OCI-LY3 (cell line): ENCODE measurements around the gene CDH23.

ENCODE experiments used
- H2AFZ ChIP-seq: fragments of 200-600, 300-600 bp; shearing (Covaris generic); 2 replicates; pipeline ENCODE4 v1.6.0; 2014; ENCODE audit warnings: antibody characterized with exemption, low read depth, low read length
- H3K27ac ChIP-seq: fragments of 200-600, 300-600 bp; sonication (generic); 2 replicates; pipeline ENCODE4 v1.5.1; 2014; ENCODE audit warnings: mild to moderate bottlenecking, low read length, moderate library complexity, mixed read lengths
- H3K27me3 ChIP-seq: fragments of 200-600, 300-600 bp; sonication (generic); 2 replicates; pipeline ENCODE4 v1.6.1; 2014; ENCODE audit warnings: low read depth, low read length, mixed read lengths
- H3K36me3 ChIP-seq: fragments of 200-600, 300-600 bp; sonication (generic); replicated peaks from 2 replicates; pipeline ENCODE3; 2014; ENCODE audit warnings: low read depth, low read length, mixed read lengths
- H3K4me1 ChIP-seq: fragments of 300-600, 200-600 bp; sonication (generic); 2 replicates; pipeline ENCODE4 v1.6.1; 2014; ENCODE audit warnings: low read length, mixed read lengths
- H3K4me2 ChIP-seq: fragments of 200-600, 300-600 bp; sonication (generic); 2 replicates; pipeline ENCODE4 v1.6.1; 2014; ENCODE audit warnings: low read length, mixed read lengths
- H3K4me3 ChIP-seq: fragments of 300-600, 200-600 bp; sonication (generic); 2 replicates; pipeline ENCODE4 v1.5.1; 2014; ENCODE audit warnings: antibody characterized with exemption, mild to moderate bottlenecking, low read length, moderate library complexity
- H3K79me2 ChIP-seq: fragments of 300-600, 200-600 bp; shearing (Covaris generic); 2 replicates; pipeline ENCODE4 v1.6.1; 2014; ENCODE audit warnings: mild to moderate bottlenecking, low read length, mixed read lengths
- H3K9ac ChIP-seq: fragments of 300-600, 200-600 bp; shearing (Covaris generic); 2 replicates; pipeline ENCODE4 v1.6.0; 2014; ENCODE audit warnings: mild to moderate bottlenecking, low read length, moderate library complexity
- H3K9me3 ChIP-seq: fragments of 200-600, 300-600 bp; shearing (Covaris generic); 2 replicates; pipeline ENCODE4 v1.6.1; 2014; ENCODE audit warnings: low read length, mixed read lengths; ENCODE audit not compliant: insufficient read depth
- H4K20me1 ChIP-seq: fragments of 200-600, 300-600 bp; sonication (generic); 2 replicates; pipeline ENCODE4 v1.6.1; 2016; ENCODE audit warnings: low read length, mixed read lengths; ENCODE audit not compliant: insufficient read depth
- CTCF ChIP-seq: fragments of 200-600, 300-600 bp; sonication (generic); IDR thresholded peaks from 2 replicates; pipeline ENCODE4 v1.5.1; 2014; ENCODE audit warnings: antibody characterized with exemption, low read length, low read depth
- EZH2phosphoT487 ChIP-seq: fragments of 200-600 bp; shearing (Covaris generic); IDR thresholded peaks from 2 replicates; pipeline ENCODE4 v1.6.1; 2018; ENCODE audit warnings: antibody characterized with exemption, mixed run types, low read depth

The CDH23 gene

GRCh38 chr10:71436268-71437125 lies 39.8 kb downstream of the CDH23 start:
- Histone ChIP-seq H4K20me1 (no peaks in the 10 kb centered on the region), H3K4me2 (no peak overlapping the region), H3K36me3 (no peaks in the 10 kb centered on the region), H3K4me1 (no peaks in the 10 kb centered on the region), H3K9me3 (no peaks in the 10 kb centered on the region), H3K27me3 (no peaks in the 10 kb centered on the region), H3K27ac (no peak overlapping the region), H3K4me3 (no peak overlapping the region), H3K9ac (no peak overlapping the region), H2AFZ (no peak overlapping the region), H3K79me2 (no peaks in the 10 kb centered on the region)
- TF ChIP-seq EZH2phosphoT487 (no peak), CTCF (no peak)

GRCh38 chr10:71437537-71438092 lies 40.9 kb downstream of the CDH23 start:
- Histone ChIP-seq H2AFZ (no peak overlapping the region), H3K9me3 (no peaks in the 10 kb centered on the region), H3K27me3 (no peaks in the 10 kb centered on the region), H3K27ac (no peak overlapping the region), H4K20me1 (no peaks in the 10 kb centered on the region), H3K4me3 (no peak overlapping the region), H3K36me3 (no peaks in the 10 kb centered on the region), H3K9ac (no peak overlapping the region), H3K79me2 (no peaks in the 10 kb centered on the region), H3K4me2 (no peak overlapping the region), H3K4me1 (no peaks in the 10 kb centered on the region)
- no peak for TF ChIP-seq EZH2phosphoT487
- TF ChIP-seq CTCF: no peak

- Histone ChIP-seq H3K27me3 (no peaks in the 10 kb centered on the region), H2AFZ (no peak overlapping the region), H3K9ac (no peak overlapping the region), H4K20me1 (no peaks in the 10 kb centered on the region), H3K79me2 (no peaks in the 10 kb centered on the region), H3K27ac (no peak overlapping the region), H3K36me3 (no peaks in the 10 kb centered on the region), H3K4me1 (no peaks in the 10 kb centered on the region), H3K4me2 (no peak overlapping the region), H3K9me3 (no peaks in the 10 kb centered on the region), H3K4me3 (no peak overlapping the region)
- TF ChIP-seq EZH2phosphoT487 (no peak), CTCF (no peak)
These were observed 42.0 kb downstream of the CDH23 start for GRCh38 chr10:71438761-71439160.

- H3K9ac ChIP-seq: no peak overlapping the region
- H3K27ac ChIP-seq: no peak overlapping the region
- 0 out of 2 replicates have a peak, but pooled peaks cover 3% of the 10 kb centered on the region for H3K4me1 ChIP-seq
- H3K4me3 ChIP-seq: no peak overlapping the region
- no peaks in the 10 kb centered on the region for H3K36me3 ChIP-seq
- H3K9me3 ChIP-seq: no peaks in the 10 kb centered on the region
- H2AFZ ChIP-seq: no peak overlapping the region
- H3K27me3 ChIP-seq: no peaks in the 10 kb centered on the region
- no peak overlapping the region for H3K4me2 ChIP-seq
- TF ChIP-seq EZH2phosphoT487 (no peak), CTCF (no peak)
- no peaks in the 10 kb centered on the region for H4K20me1 ChIP-seq
- no peaks in the 10 kb centered on the region for H3K79me2 ChIP-seq
These were observed 43.1 kb downstream of the CDH23 start for GRCh38 chr10:71439670-71440425.
